Neutrophil (primary cell): Measurements from ENCODE around the gene CFLAR.
"Not testable (repeated sequence)": the region's sequence is repeated elsewhere in the genome, so short reads cannot be mapped to it uniquely, and the experiment has no call there.

ENCODE experiments used
- H3K27ac ChIP-seq: fragments of 200-600 bp; sonication (generic); 2 replicates; pipeline ENCODE4 v1.5.1; 2016; ENCODE audit warnings: mild to moderate bottlenecking, moderate library complexity
- H3K27me3 ChIP-seq: fragments of 200-600 bp; sonication (generic); 2 replicates; pipeline ENCODE4 v1.6.0; 2016; ENCODE audit warnings: mild to moderate bottlenecking
- H3K36me3 ChIP-seq: fragments of 200-600 bp; sonication (generic); 2 replicates; pipeline ENCODE4 v1.5.1; 2017
- H3K4me1 ChIP-seq, 2 experiments: fragments of 200-600 bp in 1 of 2; sonication (generic) in 1 of 2; 1 replicate in 1 of 2; 2 replicates in 1 of 2; pipeline versions ENCODE4 v1.5.1 to v1.6.1; 2013 to 2016; ENCODE audit warnings: low read depth in 1 of 2, low read length in 1 of 2, mild to moderate bottlenecking in 1 of 2, moderate library complexity in 1 of 2; ENCODE audit not compliant: control insufficient read depth in 1 of 2, insufficient read depth in 1 of 2
- H3K4me3 ChIP-seq, 2 experiments: fragments of 200-600 bp in 1 of 2; sonication (generic) in 1 of 2; 1 replicate in 1 of 2; 2 replicates in 1 of 2; pipeline ENCODE4 v1.5.1; 2013 to 2016; ENCODE audit warnings: low read depth in 1 of 2, low read length in 1 of 2, mild to moderate bottlenecking in 1 of 2, moderate library complexity in 1 of 2
- H3K9me3 ChIP-seq: fragments of 200-600 bp; sonication (generic); 2 replicates; pipeline ENCODE4 v1.5.1; 2016
- CTCF ChIP-seq: fragments of 200-600 bp; sonication (generic); IDR thresholded peaks from 2 replicates; pipeline ENCODE4 v1.5.1; 2016; ENCODE audit warnings: antibody characterized with exemption

The CFLAR gene

GRCh38 chr2:201148434-201148990 is 32.5 kb downstream of the CFLAR start:
- TF ChIP-seq CTCF = no peak
- Histone ChIP-seq H3K27me3 (no peaks in the 10 kb centered on the region), H3K4me1 (peaks cover 34 to 38% of the 10 kb centered on the region in 2 experiments), H3K9me3 (no peaks in the 10 kb centered on the region), H3K4me3 (no peak overlapping the region), H3K36me3 (peaks cover 99% of the 10 kb centered on the region), H3K27ac (peak overlapping the region; percentile 93)

GRCh38 chr2:201149064-201149820 is 33.3 kb downstream of the CFLAR start:
- peak overlapping the region; percentile 93 for H3K27ac ChIP-seq
- no peak overlapping the region for H3K4me3 ChIP-seq
- no peaks in the 10 kb centered on the region for H3K9me3 ChIP-seq
- H3K4me1 ChIP-seq = peaks cover 39 to 42% of the 10 kb centered on the region in 2 experiments
- no peaks in the 10 kb centered on the region for H3K27me3 ChIP-seq
- peaks cover 98% of the 10 kb centered on the region for H3K36me3 ChIP-seq
- no peak for TF ChIP-seq CTCF

- not testable (repeated sequence) for H3K27me3 ChIP-seq, H3K9me3 ChIP-seq, H3K4me3 ChIP-seq
- Histone ChIP-seq H3K36me3 (peaks cover 98% of the 10 kb centered on the region), H3K27ac (peak overlapping the region; percentile 93), H3K4me1 (peaks cover 45 to 48% of the 10 kb centered on the region in 2 experiments)
Measured at GRCh38 chr2:201149821-201150165, 33.8 kb downstream of the CFLAR start.

GRCh38 chr2:201150454-201151020 is 34.6 kb downstream of the CFLAR start:
- TF ChIP-seq CTCF = no peak
- Histone ChIP-seq H3K27ac (peak overlapping the region; percentile 93), H3K27me3 (no peaks in the 10 kb centered on the region), H3K4me1 (peaks cover 47 to 52% of the 10 kb centered on the region in 2 experiments), H3K4me3 (no peak overlapping the region), H3K9me3 (no peaks in the 10 kb centered on the region), H3K36me3 (peaks cover 98% of the 10 kb centered on the region)

- Histone ChIP-seq H3K27me3 (no peaks in the 10 kb centered on the region), H3K9me3 (no peaks in the 10 kb centered on the region), H3K4me1 (peaks cover 55 to 61% of the 10 kb centered on the region in 2 experiments), H3K4me3 (peak overlapping the region in 1 of 2 experiments; percentile 29), H3K27ac (peak overlapping the region; percentile 93), H3K36me3 (peaks cover 98% of the 10 kb centered on the region)
- TF ChIP-seq CTCF = no peak
Measured at GRCh38 chr2:201151127-201151981, 35.4 kb downstream of the CFLAR start.
